SKM-1 (cell line): ENCODE results near the gene BRD7.

ENCODE experiments used
- DNase-seq: peaks from one replicate; lab custom pipeline; 2025; ENCODE audit not compliant: unreplicated experiment; lab: John Stamatoyannopoulos, UW

The BRD7 gene

GRCh38 chr16:50324345-50324744, 44.4 kb downstream of the BRD7 start:
- no peak for DNase-seq

- no peak for DNase-seq
Measured at GRCh38 chr16:50323335-50324011, 45.3 kb downstream of the BRD7 start.

GRCh38 chr16:50322333-50322732, 46.5 kb downstream of the BRD7 start:
- no peak for DNase-seq

GRCh38 chr16:50320310-50320709, 48.5 kb downstream of the BRD7 start:
- DNase-seq: no peak

- DNase-seq: no peak
Measured at GRCh38 chr16:50318796-50319578, 49.8 kb downstream of the BRD7 start.

- DNase-seq: no peak
Measured at GRCh38 chr16:50316848-50317630, 51.7 kb downstream of the BRD7 start.

- DNase-seq: no peak
Measured at GRCh38 chr16:50316102-50316847, 52.5 kb downstream of the BRD7 start.

- no peak for DNase-seq
Measured at GRCh38 chr16:50315346-50315997, 53.3 kb downstream of the BRD7 start.

GRCh38 chr16:50314665-50315064, 54.1 kb downstream of the BRD7 start:
- DNase-seq: no peak

GRCh38 chr16:50313596-50314478, 55.0 kb downstream of the BRD7 start:
- no peak for DNase-seq

- DNase-seq: no peak
Measured at GRCh38 chr16:50311891-50312501, 56.8 kb downstream of the BRD7 start.

- no peak for DNase-seq
Measured at GRCh38 chr16:50311134-50311528, 57.7 kb downstream of the BRD7 start.

- no peak for DNase-seq
Measured at GRCh38 chr16:50310308-50311133, 58.3 kb downstream of the BRD7 start.

- no peak for DNase-seq
Measured at GRCh38 chr16:50309527-50310307, 59.1 kb downstream of the BRD7 start.

GRCh38 chr16:50309156-50309526, 59.6 kb downstream of the BRD7 start:
- DNase-seq: no peak

- no peak for DNase-seq
Measured at GRCh38 chr16:50308237-50308965, 60.4 kb downstream of the BRD7 start.

GRCh38 chr16:50306287-50306686, 62.5 kb downstream of the BRD7 start:
- DNase-seq: no peak
